HG02981 (cell line): Measurements from ENCODE around the gene DCAF8L2.
"Not testable (repeated sequence)": the region's sequence is repeated elsewhere in the genome, so short reads cannot be mapped to it uniquely, and the experiment has no call there.

Experiments used
- ATAC-seq: cut with Tn5 transposase; IDR thresholded peaks from one replicate; pipeline ENCODE4 v1.9.1; 2021; ENCODE audit warnings: mild to moderate bottlenecking, moderate library complexity; ENCODE audit not compliant: unreplicated experiment

Gene DCAF8L2

GRCh38 chrX:27590044-27590443, at the start of gene DCAF8L2:
Gene DCAF8L2, plus strand, starts transcription at chrX:27590344. Its CDS starts 156,552 bp downstream, at chrX:27746896.
- no peak for ATAC-seq

GRCh38 chrX:27541161-27541560, 49.0 kb upstream of the DCAF8L2 start:
- not testable (repeated sequence) for ATAC-seq

GRCh38 chrX:27548624-27549023, 41.5 kb upstream of the DCAF8L2 start:
- no peak for ATAC-seq

GRCh38 chrX:27549688-27550087, 40.5 kb upstream of the DCAF8L2 start:
- no peak for ATAC-seq

GRCh38 chrX:27555514-27555913, 34.6 kb upstream of the DCAF8L2 start:
- ATAC-seq, result no peak

- no peak for ATAC-seq
These were observed 24.2 kb upstream of the DCAF8L2 start for GRCh38 chrX:27565992-27566391.

GRCh38 chrX:27571164-27571563, 19.0 kb upstream of the DCAF8L2 start:
- ATAC-seq, result no peak

GRCh38 chrX:27575565-27575964, 14.6 kb upstream of the DCAF8L2 start:
- ATAC-seq, result no peak

GRCh38 chrX:27583976-27584375, 6.2 kb upstream of the DCAF8L2 start:
- ATAC-seq, result no peak

- ATAC-seq, result no peak
These were observed 1.8 kb downstream of the DCAF8L2 start for GRCh38 chrX:27591938-27592337.

GRCh38 chrX:27597508-27597907, 7.4 kb downstream of the DCAF8L2 start:
- no peak for ATAC-seq

GRCh38 chrX:27598312-27598711, 8.2 kb downstream of the DCAF8L2 start:
- no peak for ATAC-seq

- no peak for ATAC-seq
These were observed 9.8 kb downstream of the DCAF8L2 start for GRCh38 chrX:27599928-27600327.

- no peak for ATAC-seq
These were observed 10.5 kb downstream of the DCAF8L2 start for GRCh38 chrX:27600686-27601085.

GRCh38 chrX:27608671-27609070, 18.5 kb downstream of the DCAF8L2 start:
- no peak for ATAC-seq

GRCh38 chrX:27619459-27619858, 29.3 kb downstream of the DCAF8L2 start:
- no peak for ATAC-seq

- ATAC-seq, result no peak
These were observed 29.8 kb downstream of the DCAF8L2 start for GRCh38 chrX:27619975-27620374.

GRCh38 chrX:27622883-27623282, 32.7 kb downstream of the DCAF8L2 start:
- ATAC-seq, result no peak

- no peak for ATAC-seq
These were observed 35.9 kb downstream of the DCAF8L2 start for GRCh38 chrX:27626066-27626465.

- ATAC-seq, result no peak
These were observed 43.2 kb downstream of the DCAF8L2 start for GRCh38 chrX:27633328-27633727.

- ATAC-seq, result no peak
These were observed 66.4 kb downstream of the DCAF8L2 start for GRCh38 chrX:27656581-27656980.

GRCh38 chrX:27660878-27661277, 70.7 kb downstream of the DCAF8L2 start:
- ATAC-seq, result no peak

- no peak for ATAC-seq
These were observed 81.1 kb downstream of the DCAF8L2 start for GRCh38 chrX:27671234-27671633.

- ATAC-seq, result no peak
These were observed 84.3 kb downstream of the DCAF8L2 start for GRCh38 chrX:27674491-27674890.
